Measurements from ENCODE around the gene PDE6A. TPM values are rescaled to one million over a fixed set of nuclear protein-coding genes. Genes with fewer than 3 reads are reported as not detected.

PDE6A gene
- total RNA-seq, 1 donor from 2014 or later: not detected

DNA sequence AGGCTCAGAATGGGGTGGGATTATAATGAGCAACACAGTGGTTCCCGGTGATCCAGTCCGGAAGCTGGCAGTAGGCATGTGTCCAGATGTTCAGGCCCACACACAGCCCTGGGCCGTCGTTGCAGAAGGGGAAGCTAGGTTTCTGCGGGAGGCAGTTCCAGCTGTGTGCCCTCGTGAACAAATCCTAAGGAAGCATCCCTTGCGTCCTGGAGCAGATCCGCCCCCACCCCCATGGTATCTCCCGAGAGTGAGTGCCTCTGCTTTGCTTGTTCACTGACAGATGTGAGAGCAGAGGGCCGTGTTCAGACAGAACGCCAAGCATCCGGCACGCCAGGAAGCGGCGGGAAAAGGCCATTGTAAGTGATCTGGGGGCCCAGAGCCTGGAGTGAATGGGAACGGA is 104.8 kb downstream of the PDE6A start:
- no peak for ATAC-seq (ENCODE audit: low read depth)
- Mint-ChIP-seq H3K4me3 (no peak overlapping the region), H3K9me3 (no peaks in the 10 kb centered on the region), H3K36me3 (ENCODE audit: low read depth) (peaks cover 35% of the 10 kb centered on the region), H3K4me1 (no peaks in the 10 kb centered on the region), H3K27me3 (no peaks in the 10 kb centered on the region), H3K27ac (no peak overlapping the region)
- ChIA-PET CTCF (interaction anchor here (1.1 to 2.6 kb wide), 2 partner anchors 9 to 13 kb away, joined by 5 to 9 read pairs; no protein-coding TSS in a partner anchor), POLR2A (interaction anchor here (0.6 kb wide), 1 partner anchor 340 kb away, joined by 3 read pairs; no protein-coding TSS in a partner anchor)
- no peak for TF ChIP-seq CTCF (IDR thresholded peaks at IDR 0.05)
- intact Hi-C loops (cut with micrococcal nuclease): loop anchor here (10.0 kb wide), 2 partner anchors 295 to 515 kb away; partner anchors contain the start of gene TCOF1
- no peak for DNase-seq

GRCh38 chr5:149838881-149839739 is 105.5 kb downstream of the PDE6A start:
- ATAC-seq (ENCODE audit: low read depth) (no peak), DNase-seq (no peak)
- Mint-ChIP-seq H3K4me1 (no peaks in the 10 kb centered on the region), H3K27me3 (no peaks in the 10 kb centered on the region), H3K9me3 (no peaks in the 10 kb centered on the region), H3K36me3 (ENCODE audit: low read depth) (peaks cover 33% of the 10 kb centered on the region), H3K4me3 (no peak overlapping the region), H3K27ac (no peak overlapping the region)
- ChIA-PET POLR2A (interaction anchor here (0.6 kb wide), 1 partner anchor 340 kb away, joined by 3 read pairs; no protein-coding TSS in a partner anchor), CTCF (interaction anchor here (0.8 to 2.6 kb wide), 5 partner anchors 8 to 152 kb away, joined by 3 to 14 read pairs (median 5); partner anchors contain the start of gene SLC26A2)
- no peak for TF ChIP-seq CTCF (IDR thresholded peaks at IDR 0.05)
- intact Hi-C loops (cut with micrococcal nuclease): loop anchor here (10.0 kb wide), 2 partner anchors 296 to 516 kb away; partner anchors contain the start of gene TCOF1

DNA sequence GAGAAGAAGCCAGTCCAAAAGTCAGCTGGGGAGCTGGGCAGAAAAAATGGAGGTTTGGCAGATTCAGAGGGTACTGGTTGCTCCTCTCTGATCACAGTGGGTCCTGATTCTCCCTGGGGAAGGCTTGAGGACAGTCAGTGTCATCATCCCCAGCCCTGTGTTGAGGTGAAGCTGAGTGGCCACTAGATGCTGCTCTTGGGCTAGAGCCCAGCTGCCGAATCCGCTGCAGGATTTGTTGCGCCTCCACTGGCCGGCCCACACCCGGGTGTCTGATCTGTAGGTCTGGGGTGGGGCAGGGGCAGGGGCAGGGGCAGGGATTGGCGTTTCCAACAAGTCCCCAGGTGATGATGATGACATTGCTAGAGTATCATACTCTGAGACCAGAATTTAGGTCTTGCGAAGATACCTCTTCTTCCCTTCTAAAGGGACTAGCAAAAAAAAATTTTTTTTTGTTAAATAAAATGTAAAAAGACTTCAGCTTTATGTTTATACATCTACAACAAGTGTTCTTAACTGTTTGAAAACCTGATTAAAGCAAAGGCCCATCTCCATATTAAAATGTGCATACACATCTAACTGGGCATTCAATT is 106.8 kb downstream of the PDE6A start:
- no peak for TF ChIP-seq CTCF (IDR thresholded peaks at IDR 0.05)
- no peak for DNase-seq
- H3K27ac Mint-ChIP-seq: no peak overlapping the region

DNA sequence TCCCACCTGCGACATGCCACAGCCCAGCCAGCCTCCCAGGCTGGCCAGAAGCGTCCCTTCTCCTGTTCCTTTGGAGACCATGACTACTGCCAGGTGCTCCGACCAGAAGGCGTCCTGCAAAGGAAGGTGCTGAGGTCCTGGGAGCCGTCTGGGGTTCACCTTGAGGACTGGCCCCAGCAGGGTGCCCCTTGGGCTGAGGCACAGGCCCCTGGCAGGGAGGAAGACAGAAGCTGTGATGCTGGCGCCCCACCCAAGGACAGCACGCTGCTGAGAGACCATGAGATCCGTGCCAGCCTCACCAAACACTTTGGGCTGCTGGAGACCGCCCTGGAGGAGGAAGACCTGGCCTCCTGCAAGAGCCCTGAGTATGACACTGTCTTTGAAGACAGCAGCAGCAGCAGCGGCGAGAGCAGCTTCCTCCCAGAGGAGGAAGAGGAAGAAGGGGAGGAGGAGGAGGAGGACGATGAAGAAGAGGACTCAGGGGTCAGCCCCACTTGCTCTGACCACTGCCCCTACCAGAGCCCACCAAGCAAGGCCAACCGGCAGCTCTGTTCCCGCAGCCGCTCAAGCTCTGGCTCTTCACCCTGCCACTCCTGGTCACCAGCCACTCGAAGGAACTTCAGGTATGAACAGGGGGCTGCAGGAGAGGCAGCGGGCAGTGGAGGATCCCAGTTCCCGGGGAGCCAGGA is 108.0 kb downstream of the PDE6A start:
- H3K4me3 Mint-ChIP-seq: no peak overlapping the region
- ChIA-PET POLR2A (no interaction called here), CTCF (interaction anchor here (2.1 to 4.4 kb wide), 3 partner anchors 16 to 155 kb away, joined by 10 to 92 read pairs (median 14); no protein-coding TSS in a partner anchor)
- H3K9me3 Mint-ChIP-seq: no peaks in the 10 kb centered on the region
- no peak for TF ChIP-seq CTCF (IDR thresholded peaks at IDR 0.05)
- intact Hi-C loops (cut with micrococcal nuclease): loop anchor here (10.0 kb wide), 2 partner anchors 298 to 518 kb away; partner anchors contain the start of gene TCOF1
- no peak for ATAC-seq (ENCODE audit: low read depth)
- no peak for DNase-seq
- H3K36me3 Mint-ChIP-seq (ENCODE audit: low read depth): peaks cover 30% of the 10 kb centered on the region
- peaks cover 2% of the 10 kb centered on the region for H3K4me1 Mint-ChIP-seq
- no peaks in the 10 kb centered on the region for H3K27me3 Mint-ChIP-seq
- no peak overlapping the region for H3K27ac Mint-ChIP-seq

More for the DNA sequence above, 106.8 kb downstream of the PDE6A start:
- intact Hi-C loops (cut with micrococcal nuclease): loop anchor here (10.0 kb wide), 2 partner anchors 297 to 517 kb away; partner anchors contain the start of gene TCOF1
- CTCF ChIA-PET: interaction anchor here (1.0 to 2.3 kb wide), 3 partner anchors 15 to 153 kb away, joined by 3 to 14 read pairs (median 10); no protein-coding TSS in a partner anchor
- no peaks in the 10 kb centered on the region for H3K27me3 Mint-ChIP-seq
- peak; percentile 18 for ATAC-seq (ENCODE audit: low read depth)
- H3K4me3 Mint-ChIP-seq: no peak overlapping the region
- POLR2A ChIA-PET: no interaction called here
- no peaks in the 10 kb centered on the region for H3K4me1 Mint-ChIP-seq
- peaks cover 33% of the 10 kb centered on the region for H3K36me3 Mint-ChIP-seq (ENCODE audit: low read depth)
- H3K9me3 Mint-ChIP-seq: no peaks in the 10 kb centered on the region
